HEK293T (cell line): ENCODE data around the gene NID2.

ENCODE experiments used
- CTCF ChIA-PET: fragments of 350-600 bp; formaldehyde crosslinking; extraction: SDS; loops from one replicate; lab custom pipeline; 2021; ENCODE audit warnings: antibody characterized with exemption, inconsistent platforms; lab: Yijun Ruan, JAX
- POLR2A ChIA-PET: fragments of 350-600 bp; formaldehyde crosslinking; extraction: SDS; loops from one replicate; lab custom pipeline; 2020; ENCODE audit warnings: antibody characterized with exemption, inconsistent platforms; lab: Yijun Ruan, JAX
- DNase-seq: peaks from one replicate; pipeline ENCODE4 v3.0.0; 2012; ENCODE audit warnings: mixed read lengths; ENCODE audit errors: extremely low spot score
- ARNT ChIP-seq: fragments of 450-650 bp; IDR thresholded peaks from 2 replicates; pipeline ENCODE4 v1.6.1; 2017; ENCODE audit warnings: mild to moderate bottlenecking
- BHLHE40 ChIP-seq: fragments of 450-650 bp; IDR thresholded peaks from 2 replicates; pipeline ENCODE4 v1.6.1; 2016; ENCODE audit warnings: mild to moderate bottlenecking, moderate library complexity, borderline replicate concordance
- CTBP1 ChIP-seq: fragments of 450-650 bp; IDR thresholded peaks from 2 replicates; pipeline ENCODE4 v1.6.1; 2016; ENCODE audit warnings: borderline replicate concordance
- ELF4 ChIP-seq: fragments of 450-650 bp; IDR thresholded peaks from 2 replicates; pipeline ENCODE4 v1.6.1; 2017; ENCODE audit warnings: antibody characterized with exemption
- FOXA1 ChIP-seq: fragments of 450-650 bp; IDR thresholded peaks from 2 replicates; pipeline ENCODE4 v1.6.1; 2016; ENCODE audit warnings: mild to moderate bottlenecking
- FOXK2 ChIP-seq: fragments of 450-650 bp; IDR thresholded peaks from 2 replicates; pipeline ENCODE4 v1.6.1; 2016; ENCODE audit warnings: mild to moderate bottlenecking
- FOXM1 ChIP-seq: fragments of 450-650 bp; IDR thresholded peaks from 2 replicates; pipeline ENCODE4 v1.6.1; 2017; ENCODE audit warnings: mild to moderate bottlenecking, borderline replicate concordance
- HDGF ChIP-seq: fragments of 450-650 bp; IDR thresholded peaks from 2 replicates; pipeline ENCODE4 v1.6.1; 2017; ENCODE audit warnings: antibody characterized with exemption, borderline replicate concordance
- L3MBTL2 ChIP-seq: fragments of 450-650 bp; conservative IDR thresholded peaks from 2 replicates; pipeline ENCODE4 v1.6.1; 2016; ENCODE audit warnings: mild to moderate bottlenecking
- LEF1 ChIP-seq: fragments of 450-650 bp; IDR thresholded peaks from 2 replicates; pipeline ENCODE4 v1.6.1; 2017; ENCODE audit warnings: mild to moderate bottlenecking, borderline replicate concordance
- NFRKB ChIP-seq: fragments of 450-650 bp; IDR thresholded peaks from 2 replicates; pipeline ENCODE4 v1.6.1; 2016; ENCODE audit warnings: mild to moderate bottlenecking, moderate library complexity
- PKNOX1 ChIP-seq: fragments of 450-650 bp; IDR thresholded peaks from 2 replicates; pipeline ENCODE4 v1.6.1; 2016
- SP1 ChIP-seq: fragments of 450-650 bp; IDR thresholded peaks from 2 replicates; pipeline ENCODE4 v1.6.1; 2017
- SUZ12 ChIP-seq: fragments of 450-650 bp; IDR thresholded peaks from 2 replicates; pipeline ENCODE4 v1.6.1; 2016; ENCODE audit warnings: mild to moderate bottlenecking
- TARDBP ChIP-seq: fragments of 450-650 bp; IDR thresholded peaks from 2 replicates; pipeline ENCODE4 v1.6.1; 2016
- ZNF384 ChIP-seq: fragments of 450-650 bp; IDR thresholded peaks from 2 replicates; pipeline ENCODE4 v1.6.1; 2016

The NID2 gene

GRCh38 chr14:52077256-52077979 is 8.6 kb upstream of the NID2 start:
- TF ChIP-seq BHLHE40, result no peak
- TF ChIP-seq SUZ12, result no peak
- TF ChIP-seq SP1, result no peak
- no peak for TF ChIP-seq LEF1
- no peak for TF ChIP-seq FOXM1
- no peak for TF ChIP-seq ARNT
- TF ChIP-seq ZNF384, result no peak
- TF ChIP-seq NFRKB, result no peak
- no peak for TF ChIP-seq CTBP1
- no peak for DNase-seq
- ChIA-PET CTCF (no interaction called here), POLR2A (interaction anchor here (1.0 kb wide), 1 partner anchor 8 kb away, joined by 3 read pairs; the partner anchor contains the start of gene NID2)

- ChIA-PET POLR2A (no interaction called here), CTCF (no interaction called here)
- TF ChIP-seq FOXA1 (no peak), SP1 (no peak), LEF1 (no peak), PKNOX1 (no peak), HDGF (no peak), ARNT (no peak), L3MBTL2 (no peak), NFRKB (no peak), TARDBP (no peak), FOXM1 (no peak), BHLHE40 (no peak), CTBP1 (no peak), ZNF384 (no peak), FOXK2 (no peak), SUZ12 (no peak), ELF4 (no peak)
- DNase-seq, result no peak
These were observed 7.5 kb upstream of the NID2 start for GRCh38 chr14:52076334-52076733.

- TF ChIP-seq ARNT, result no peak
- no peak for TF ChIP-seq FOXA1
- TF ChIP-seq SP1, result no peak
- no peak for TF ChIP-seq PKNOX1
- TF ChIP-seq TARDBP, result no peak
- no peak for TF ChIP-seq ELF4
- TF ChIP-seq FOXK2, result no peak
- TF ChIP-seq L3MBTL2, result no peak
- TF ChIP-seq FOXM1, result no peak
- TF ChIP-seq NFRKB, result no peak
- no peak for TF ChIP-seq LEF1
- no peak for TF ChIP-seq BHLHE40
- TF ChIP-seq HDGF, result no peak
- TF ChIP-seq CTBP1, result no peak
- no peak for TF ChIP-seq ZNF384
- no peak for TF ChIP-seq SUZ12
- POLR2A ChIA-PET, result no interaction called here
- CTCF ChIA-PET, result no interaction called here
- DNase-seq, result no peak
These were observed 6.5 kb upstream of the NID2 start for GRCh38 chr14:52075371-52075770.

GRCh38 chr14:52073251-52073650 is 4.4 kb upstream of the NID2 start:
- DNase-seq, result no peak
- TF ChIP-seq NFRKB, result no peak
- no peak for TF ChIP-seq TARDBP
- ChIA-PET POLR2A (no interaction called here), CTCF (interaction anchor here (2.6 kb wide), 1 partner anchor 8 kb away, joined by 12 read pairs; no protein-coding TSS in a partner anchor)

GRCh38 chr14:52072266-52072780 is 3.5 kb upstream of the NID2 start:
- ChIA-PET CTCF (interaction anchor here (1.0 to 2.6 kb wide), 7 partner anchors 8 to 292 kb away, joined by 3 to 12 read pairs (median 4); no protein-coding TSS in a partner anchor), POLR2A (no interaction called here)
- no peak for DNase-seq
- TF ChIP-seq HDGF, result no peak
- TF ChIP-seq TARDBP, result no peak
- no peak for TF ChIP-seq LEF1
- no peak for TF ChIP-seq PKNOX1
- no peak for TF ChIP-seq ELF4

- ChIA-PET CTCF (interaction anchor here (0.9 to 2.6 kb wide), 9 partner anchors 9 to 291 kb away, joined by 3 to 12 read pairs (median 4); no protein-coding TSS in a partner anchor), POLR2A (no interaction called here)
- no peak for DNase-seq
- no peak for TF ChIP-seq FOXK2
- TF ChIP-seq SP1, result no peak
- no peak for TF ChIP-seq LEF1
- no peak for TF ChIP-seq HDGF
- TF ChIP-seq TARDBP, result no peak
- no peak for TF ChIP-seq CTBP1
- no peak for TF ChIP-seq ELF4
- no peak for TF ChIP-seq PKNOX1
- TF ChIP-seq ARNT, result no peak
- TF ChIP-seq SUZ12, result no peak
- TF ChIP-seq ZNF384, result no peak
- TF ChIP-seq BHLHE40, result no peak
- no peak for TF ChIP-seq L3MBTL2
- no peak for TF ChIP-seq NFRKB
- no peak for TF ChIP-seq FOXA1
- TF ChIP-seq FOXM1, result no peak
These were observed 2.8 kb upstream of the NID2 start for GRCh38 chr14:52071675-52072074.
